SU-DHL-6 (cell line): ENCODE data around the gene ZNF556.

Experiments used
- CTCF ChIP-seq: fragments of 200-600 bp; sonication (generic); IDR thresholded peaks from one replicate; pipeline ENCODE4 v1.5.1; 2017; ENCODE audit warnings: antibody characterized with exemption, mild to moderate bottlenecking, low read length, moderate library complexity; ENCODE audit not compliant: insufficient read depth, poor library complexity, severe bottlenecking
- EZH2phosphoT487 ChIP-seq: fragments of 200-600 bp; sonication (generic), shearing (Covaris generic); conservative IDR thresholded peaks from 2 replicates; pipeline ENCODE4 v1.6.1; 2018; ENCODE audit warnings: mild to moderate bottlenecking, antibody characterized with exemption, low read length, moderate library complexity, mixed read lengths

GRCh38 chr19:2852598-2852997 is 14.5 kb upstream of the ZNF556 start:
- no peak for TF ChIP-seq CTCF
- TF ChIP-seq EZH2phosphoT487, result no peak
